HepG2 (cell line): ENCODE data around the gene MRPL43. TPM values are rescaled to one million over a fixed set of nuclear protein-coding genes. Genes with fewer than 3 reads are reported as not detected.

ENCODE experiments used
- CENPT ChIP-seq: sonication (generic); formaldehyde crosslinking; IDR thresholded peaks from 2 replicates; pipeline ENCODE4 v1.8.0; 2022; ENCODE audit warnings: low read depth, mild to moderate bottlenecking, moderate library complexity, missing genetic modification reagents
- GFI1 ChIP-seq: sonication (generic); formaldehyde crosslinking; IDR thresholded peaks from 2 replicates; pipeline ENCODE4 v1.5.0; 2020; ENCODE audit warnings: missing genetic modification reagents, mild to moderate bottlenecking, borderline replicate concordance
- NR2F6 ChIP-seq, 2 experiments: IDR thresholded peaks; 2 replicates each; pipeline ENCODE4 v1.6.1; 2016; ENCODE audit warnings: antibody characterized with exemption in 1 of 2, mild to moderate bottlenecking in 1 of 2
- REL ChIP-seq: sonication (generic); formaldehyde crosslinking; conservative IDR thresholded peaks from 2 replicates; pipeline ENCODE4 v1.8.0; 2022; ENCODE audit warnings: mild to moderate bottlenecking, missing genetic modification reagents, moderate library complexity
- SMAD9 ChIP-seq: sonication (generic); formaldehyde crosslinking; IDR thresholded peaks from 2 replicates; pipeline ENCODE4 v1.5.1; 2020; ENCODE audit warnings: mild to moderate bottlenecking, missing genetic modification reagents
- U2AF1 ChIP-seq: fragments of 200-400 bp; formaldehyde crosslinking; optimal IDR thresholded peaks from 2 replicates; pipeline ENCODE3; 2017; ENCODE audit warnings: mild to moderate bottlenecking, low read depth, low read length
- ZNF296 ChIP-seq: sonication (generic); formaldehyde crosslinking; conservative IDR thresholded peaks from 2 replicates; pipeline ENCODE4 v1.5.0; 2020; ENCODE audit warnings: mild to moderate bottlenecking, missing genetic modification reagents
- ZNF780A ChIP-seq: sonication (generic); formaldehyde crosslinking; IDR thresholded peaks from 2 replicates; pipeline ENCODE4 v1.8.0; 2022; ENCODE audit warnings: mild to moderate bottlenecking, missing genetic modification reagents, moderate library complexity
- ZSCAN30 ChIP-seq: sonication (generic); formaldehyde crosslinking; IDR thresholded peaks from 2 replicates; pipeline ENCODE4 v1.5.0; 2020; ENCODE audit warnings: mild to moderate bottlenecking, missing genetic modification reagents
- polyA plus RNA-seq, 8 experiments: library from polyadenylated mRNA; depleted of rRNA in 3 of 8; stranded (reverse) in 7 of 8; unstranded in 1 of 8; fragments of >200 nt; fragmentation: Illumina TruSeq in 4 of 8; extraction: Trizol in 4 of 8; gene quantifications; 2 replicates each; pipeline versions ENCODE4 v1.2.1 to v1.2.3, GENCODE V29; 2011 to 2016; ENCODE audit warnings: low read depth in 4 of 8, missing spikeins in 1 of 8, mixed read lengths in 1 of 8; ENCODE audit not compliant: insufficient read depth in 1 of 8
- total RNA-seq, 5 experiments: library from RNA; depleted of rRNA; stranded (reverse); fragments of >200 nt; fragmentation: Illumina TruSeq; extraction: Trizol; gene quantifications; 2 replicates each; pipeline ENCODE4 v1.2.3, GENCODE V29; 2016; ENCODE audit warnings: low read depth in 1 of 5
- TF ChIP-seq, protein P1 (sequence below): sonication (generic); formaldehyde crosslinking; IDR thresholded peaks from 2 replicates; pipeline ENCODE4 v1.9.0; 2021; ENCODE audit warnings: missing genetic modification reagents, borderline replicate concordance
- TF ChIP-seq, protein P2 (sequence below), 2 experiments: IDR thresholded peaks; 2 replicates each; pipeline ENCODE4 v1.6.1; 2011 to 2012; ENCODE audit warnings: low read length in 2 of 2, borderline replicate concordance in 1 of 2, low read depth in 1 of 2, mild to moderate bottlenecking in 1 of 2, moderate library complexity in 1 of 2
- TF ChIP-seq, protein P3 (sequence below): sonication (generic); formaldehyde crosslinking; IDR thresholded peaks from 2 replicates; pipeline ENCODE4 v1.4.0; 2020; ENCODE audit warnings: missing genetic modification reagents, borderline replicate concordance
- TF ChIP-seq, protein P4 (sequence below): sonication (generic); formaldehyde crosslinking; IDR thresholded peaks from 2 replicates; pipeline ENCODE4 v1.9.0; 2021; ENCODE audit warnings: missing genetic modification reagents, borderline replicate concordance
- TF ChIP-seq, protein P5 (sequence below): sonication (generic); formaldehyde crosslinking; IDR thresholded peaks from 2 replicates; pipeline ENCODE4 v1.4.0; 2020; ENCODE audit warnings: missing genetic modification reagents
- TF ChIP-seq, protein P6 (sequence below): sonication (generic); formaldehyde crosslinking; IDR thresholded peaks from 2 replicates; pipeline ENCODE4 v1.4.0; 2020; ENCODE audit warnings: mild to moderate bottlenecking, low read depth, missing genetic modification reagents

The MRPL43 gene
- total and polyA plus RNA-seq, 2 of the 13 experiments (the other 11 are each of a cell fraction or from before 2014, with no cell fraction given): 71.0 to 73.7 TPM

DNA sequence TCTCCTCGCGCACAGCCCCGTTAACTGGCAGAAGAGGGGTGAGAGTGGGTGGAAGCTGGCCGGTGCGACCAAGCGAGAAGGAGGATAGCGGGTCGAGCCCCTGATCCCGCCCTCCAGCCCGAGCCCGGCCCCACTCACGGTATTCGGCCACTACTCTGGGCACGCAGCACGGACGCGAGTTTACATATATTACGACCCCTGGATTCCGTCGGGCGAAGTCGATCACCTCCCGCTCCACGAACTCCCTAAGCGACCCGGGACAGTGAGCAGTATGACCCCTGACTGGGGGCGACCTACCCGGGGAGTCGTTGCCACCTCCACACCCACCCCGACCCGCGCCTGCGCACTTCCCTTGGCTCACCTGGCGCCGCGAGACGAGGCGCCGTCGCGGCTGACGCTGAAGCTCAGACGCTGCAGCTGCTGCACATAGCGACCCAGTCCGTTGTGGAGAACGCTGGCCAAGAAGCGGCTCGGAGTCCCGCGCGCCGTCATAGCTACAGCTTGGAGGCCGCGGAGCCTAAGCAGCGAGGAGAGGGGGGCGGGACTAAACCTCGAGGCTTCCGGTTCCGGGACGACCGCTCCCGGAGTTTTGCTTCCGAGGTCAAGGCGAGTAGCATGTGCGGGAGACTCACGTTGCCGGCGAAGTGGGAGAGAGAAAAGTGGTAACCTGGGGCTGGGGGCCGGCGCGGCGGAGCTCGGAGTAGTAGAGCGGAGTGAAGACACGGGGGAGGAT, at the start of gene MRPL43, which contains the start of gene TWNK (continued):
- TF ChIP-seq, protein P1, sequence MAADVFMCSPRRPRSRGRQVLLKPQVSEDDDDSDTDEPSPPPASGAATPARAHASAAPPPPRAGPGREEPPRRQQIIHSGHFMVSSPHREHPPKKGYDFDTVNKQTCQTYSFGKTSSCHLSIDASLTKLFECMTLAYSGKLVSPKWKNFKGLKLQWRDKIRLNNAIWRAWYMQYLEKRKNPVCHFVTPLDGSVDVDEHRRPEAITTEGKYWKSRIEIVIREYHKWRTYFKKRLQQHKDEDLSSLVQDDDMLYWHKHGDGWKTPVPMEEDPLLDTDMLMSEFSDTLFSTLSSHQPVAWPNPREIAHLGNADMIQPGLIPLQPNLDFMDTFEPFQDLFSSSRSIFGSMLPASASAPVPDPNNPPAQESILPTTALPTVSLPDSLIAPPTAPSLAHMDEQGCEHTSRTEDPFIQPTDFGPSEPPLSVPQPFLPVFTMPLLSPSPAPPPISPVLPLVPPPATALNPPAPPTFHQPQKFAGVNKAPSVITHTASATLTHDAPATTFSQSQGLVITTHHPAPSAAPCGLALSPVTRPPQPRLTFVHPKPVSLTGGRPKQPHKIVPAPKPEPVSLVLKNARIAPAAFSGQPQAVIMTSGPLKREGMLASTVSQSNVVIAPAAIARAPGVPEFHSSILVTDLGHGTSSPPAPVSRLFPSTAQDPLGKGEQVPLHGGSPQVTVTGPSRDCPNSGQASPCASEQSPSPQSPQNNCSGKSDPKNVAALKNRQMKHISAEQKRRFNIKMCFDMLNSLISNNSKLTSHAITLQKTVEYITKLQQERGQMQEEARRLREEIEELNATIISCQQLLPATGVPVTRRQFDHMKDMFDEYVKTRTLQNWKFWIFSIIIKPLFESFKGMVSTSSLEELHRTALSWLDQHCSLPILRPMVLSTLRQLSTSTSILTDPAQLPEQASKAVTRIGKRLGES: no peak
- TF ChIP-seq ZSCAN30 (CRISPR knock-in tag): no peak
- TF ChIP-seq, protein P2, sequence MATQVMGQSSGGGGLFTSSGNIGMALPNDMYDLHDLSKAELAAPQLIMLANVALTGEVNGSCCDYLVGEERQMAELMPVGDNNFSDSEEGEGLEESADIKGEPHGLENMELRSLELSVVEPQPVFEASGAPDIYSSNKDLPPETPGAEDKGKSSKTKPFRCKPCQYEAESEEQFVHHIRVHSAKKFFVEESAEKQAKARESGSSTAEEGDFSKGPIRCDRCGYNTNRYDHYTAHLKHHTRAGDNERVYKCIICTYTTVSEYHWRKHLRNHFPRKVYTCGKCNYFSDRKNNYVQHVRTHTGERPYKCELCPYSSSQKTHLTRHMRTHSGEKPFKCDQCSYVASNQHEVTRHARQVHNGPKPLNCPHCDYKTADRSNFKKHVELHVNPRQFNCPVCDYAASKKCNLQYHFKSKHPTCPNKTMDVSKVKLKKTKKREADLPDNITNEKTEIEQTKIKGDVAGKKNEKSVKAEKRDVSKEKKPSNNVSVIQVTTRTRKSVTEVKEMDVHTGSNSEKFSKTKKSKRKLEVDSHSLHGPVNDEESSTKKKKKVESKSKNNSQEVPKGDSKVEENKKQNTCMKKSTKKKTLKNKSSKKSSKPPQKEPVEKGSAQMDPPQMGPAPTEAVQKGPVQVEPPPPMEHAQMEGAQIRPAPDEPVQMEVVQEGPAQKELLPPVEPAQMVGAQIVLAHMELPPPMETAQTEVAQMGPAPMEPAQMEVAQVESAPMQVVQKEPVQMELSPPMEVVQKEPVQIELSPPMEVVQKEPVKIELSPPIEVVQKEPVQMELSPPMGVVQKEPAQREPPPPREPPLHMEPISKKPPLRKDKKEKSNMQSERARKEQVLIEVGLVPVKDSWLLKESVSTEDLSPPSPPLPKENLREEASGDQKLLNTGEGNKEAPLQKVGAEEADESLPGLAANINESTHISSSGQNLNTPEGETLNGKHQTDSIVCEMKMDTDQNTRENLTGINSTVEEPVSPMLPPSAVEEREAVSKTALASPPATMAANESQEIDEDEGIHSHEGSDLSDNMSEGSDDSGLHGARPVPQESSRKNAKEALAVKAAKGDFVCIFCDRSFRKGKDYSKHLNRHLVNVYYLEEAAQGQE (IDR thresholded peaks at IDR 0.05; ENCODE audit: borderline replicate concordance in 1 of 2, low read depth in 1 of 2, low read length in 2 of 2): peak in 1 of 2 experiments; percentile 33; a peak in 1 of 4 replicates
- TF ChIP-seq U2AF1: no peak
- TF ChIP-seq SMAD9: 0 out of 2 replicates have a peak, but pooled peaks have one; percentile 89
- TF ChIP-seq, protein P3, sequence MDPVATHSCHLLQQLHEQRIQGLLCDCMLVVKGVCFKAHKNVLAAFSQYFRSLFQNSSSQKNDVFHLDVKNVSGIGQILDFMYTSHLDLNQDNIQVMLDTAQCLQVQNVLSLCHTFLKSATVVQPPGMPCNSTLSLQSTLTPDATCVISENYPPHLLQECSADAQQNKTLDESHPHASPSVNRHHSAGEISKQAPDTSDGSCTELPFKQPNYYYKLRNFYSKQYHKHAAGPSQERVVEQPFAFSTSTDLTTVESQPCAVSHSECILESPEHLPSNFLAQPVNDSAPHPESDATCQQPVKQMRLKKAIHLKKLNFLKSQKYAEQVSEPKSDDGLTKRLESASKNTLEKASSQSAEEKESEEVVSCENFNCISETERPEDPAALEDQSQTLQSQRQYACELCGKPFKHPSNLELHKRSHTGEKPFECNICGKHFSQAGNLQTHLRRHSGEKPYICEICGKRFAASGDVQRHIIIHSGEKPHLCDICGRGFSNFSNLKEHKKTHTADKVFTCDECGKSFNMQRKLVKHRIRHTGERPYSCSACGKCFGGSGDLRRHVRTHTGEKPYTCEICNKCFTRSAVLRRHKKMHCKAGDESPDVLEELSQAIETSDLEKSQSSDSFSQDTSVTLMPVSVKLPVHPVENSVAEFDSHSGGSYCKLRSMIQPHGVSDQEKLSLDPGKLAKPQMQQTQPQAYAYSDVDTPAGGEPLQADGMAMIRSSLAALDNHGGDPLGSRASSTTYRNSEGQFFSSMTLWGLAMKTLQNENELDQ (CRISPR knock-in tag): no peak
- 0 out of 2 replicates have a peak, but pooled peaks have one; percentile 31 for TF ChIP-seq ZNF296
- TF ChIP-seq, protein P4, sequence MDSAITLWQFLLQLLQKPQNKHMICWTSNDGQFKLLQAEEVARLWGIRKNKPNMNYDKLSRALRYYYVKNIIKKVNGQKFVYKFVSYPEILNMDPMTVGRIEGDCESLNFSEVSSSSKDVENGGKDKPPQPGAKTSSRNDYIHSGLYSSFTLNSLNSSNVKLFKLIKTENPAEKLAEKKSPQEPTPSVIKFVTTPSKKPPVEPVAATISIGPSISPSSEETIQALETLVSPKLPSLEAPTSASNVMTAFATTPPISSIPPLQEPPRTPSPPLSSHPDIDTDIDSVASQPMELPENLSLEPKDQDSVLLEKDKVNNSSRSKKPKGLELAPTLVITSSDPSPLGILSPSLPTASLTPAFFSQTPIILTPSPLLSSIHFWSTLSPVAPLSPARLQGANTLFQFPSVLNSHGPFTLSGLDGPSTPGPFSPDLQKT (CRISPR knock-in tag): no peak
- TF ChIP-seq, protein P5, sequence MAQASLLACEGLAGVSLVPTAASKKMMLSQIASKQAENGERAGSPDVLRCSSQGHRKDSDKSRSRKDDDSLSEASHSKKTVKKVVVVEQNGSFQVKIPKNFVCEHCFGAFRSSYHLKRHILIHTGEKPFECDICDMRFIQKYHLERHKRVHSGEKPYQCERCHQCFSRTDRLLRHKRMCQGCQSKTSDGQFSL (CRISPR knock-in tag): no peak
- peak; percentile 9; the same call in 1 of the 2 replicates for TF ChIP-seq NR2F6 (IDR thresholded peaks at IDR 0.05)
- TF ChIP-seq NR2F6 (CRISPR knock-in tag; IDR thresholded peaks at IDR 0.05): 0 out of 2 replicates have a peak, but pooled peaks have one; percentile 14
- TF ChIP-seq GFI1 (CRISPR knock-in tag): no peak
- peak; percentile 82; the same call in 1 of the 2 replicates for TF ChIP-seq ZNF780A (CRISPR knock-in tag)
- TF ChIP-seq CENPT (CRISPR knock-in tag): no peak; the same call in 1 of the 2 replicates
- TF ChIP-seq REL: peak; percentile 44
- TF ChIP-seq, protein P6, sequence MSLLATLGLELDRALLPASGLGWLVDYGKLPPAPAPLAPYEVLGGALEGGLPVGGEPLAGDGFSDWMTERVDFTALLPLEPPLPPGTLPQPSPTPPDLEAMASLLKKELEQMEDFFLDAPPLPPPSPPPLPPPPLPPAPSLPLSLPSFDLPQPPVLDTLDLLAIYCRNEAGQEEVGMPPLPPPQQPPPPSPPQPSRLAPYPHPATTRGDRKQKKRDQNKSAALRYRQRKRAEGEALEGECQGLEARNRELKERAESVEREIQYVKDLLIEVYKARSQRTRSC (CRISPR knock-in tag): no peak; the same call in 1 of the 2 replicates
